Esophagus mucosa (tissue), 1 donor: ENCODE data around the gene GAL3ST2. TPM values are rescaled to one million over a fixed set of nuclear protein-coding genes. Genes with fewer than 3 reads are reported as not detected.
"Not testable (repeated sequence)": the region's sequence is repeated elsewhere in the genome, so short reads cannot be mapped to it uniquely, and the experiment has no call there.

Experiments
- ATAC-seq: fragments of 200-7000 bp; cut with Tn5 transposase; one replicate; pipeline ENCODE4 v1.9.1; 2020
- total RNA-seq: library from RNA; stranded (reverse); gene quantifications from one replicate; pipeline ENCODE4 v1.2.4, GENCODE V29; 2023
- donor health status: DM: yes; HTN: yes; CAD: no.

GAL3ST2 gene
- total RNA-seq: not detected

GRCh38 chr2:241776336-241777169 is at the start of gene GAL3ST2:
Gene GAL3ST2, plus strand, starts transcription at chr2:241776822. Its CDS starts 134 bp downstream, at chr2:241776956.
- peak; percentile 43 for ATAC-seq

- no peak for ATAC-seq
Observed at GRCh38 chr2:241728000-241728399, 48.6 kb upstream of the GAL3ST2 start.

- ATAC-seq: peak; percentile 4
Observed at GRCh38 chr2:241728627-241729026, 48.0 kb upstream of the GAL3ST2 start.

GRCh38 chr2:241729868-241730267 is 46.8 kb upstream of the GAL3ST2 start:
- ATAC-seq: no peak

- ATAC-seq: no peak
Observed at GRCh38 chr2:241730671-241731293, 45.8 kb upstream of the GAL3ST2 start.

- not testable (repeated sequence) for ATAC-seq
Observed at GRCh38 chr2:241732513-241733186, 44.0 kb upstream of the GAL3ST2 start.

- ATAC-seq: no peak
Observed at GRCh38 chr2:241733391-241734207, 43.0 kb upstream of the GAL3ST2 start.

- no peak for ATAC-seq
Observed at GRCh38 chr2:241734208-241734466, 42.5 kb upstream of the GAL3ST2 start.

GRCh38 chr2:241734467-241735208 is 42.0 kb upstream of the GAL3ST2 start, which contains the start of gene D2HGDH:
Gene D2HGDH, plus strand, starts transcription at chr2:241734630. Its CDS starts 595 bp downstream, at chr2:241735225.
- peak; percentile 92 for ATAC-seq

- no peak for ATAC-seq
Observed at GRCh38 chr2:241736111-241736510, 40.5 kb upstream of the GAL3ST2 start.

GRCh38 chr2:241738040-241738686 is 38.5 kb upstream of the GAL3ST2 start:
- no peak for ATAC-seq

GRCh38 chr2:241739177-241739576 is 37.4 kb upstream of the GAL3ST2 start:
- no peak for ATAC-seq

GRCh38 chr2:241739651-241740050 is 37.0 kb upstream of the GAL3ST2 start:
- no peak for ATAC-seq

GRCh38 chr2:241741016-241741415 is 35.6 kb upstream of the GAL3ST2 start:
- ATAC-seq: no peak

GRCh38 chr2:241742320-241742939 is 34.2 kb upstream of the GAL3ST2 start:
- ATAC-seq: no peak

- not testable (repeated sequence) for ATAC-seq
Observed at GRCh38 chr2:241743008-241743407, 33.6 kb upstream of the GAL3ST2 start.

GRCh38 chr2:241743620-241744019 is 33.0 kb upstream of the GAL3ST2 start:
- ATAC-seq: no peak

GRCh38 chr2:241744028-241744754 is 32.4 kb upstream of the GAL3ST2 start:
- peak; percentile 4 for ATAC-seq

- no peak for ATAC-seq
Observed at GRCh38 chr2:241745276-241745675, 31.3 kb upstream of the GAL3ST2 start.

GRCh38 chr2:241746084-241746483 is 30.5 kb upstream of the GAL3ST2 start:
- ATAC-seq: no peak
